IPS-18c (cell line): ENCODE data around the gene TAL1.
"Not testable (repeated sequence)": the region's sequence is repeated elsewhere in the genome, so short reads cannot be mapped to it uniquely, and the experiment has no call there.

ENCODE experiments used
- H3K4me3 ChIP-seq: 2 replicates; pipeline ENCODE4 v1.7.0; 2013; ENCODE audit warnings: low read depth, mild to moderate bottlenecking, low read length, moderate library complexity; ENCODE audit not compliant: insufficient read depth
- H3K9me3 ChIP-seq: one replicate; pipeline ENCODE4 v1.6.1; 2013; ENCODE audit warnings: mild to moderate bottlenecking, low read length, moderate library complexity; ENCODE audit not compliant: control insufficient read depth, insufficient read depth

The TAL1 gene

GRCh38 chr1:47232187-47232874, at the start of gene TAL1:
TAL1 (minus strand) TSS chr1:47232225; CDS start chr1:47225888, 6,337 bp downstream.
- peaks cover 4% of the 10 kb centered on the region for H3K9me3 ChIP-seq
- H3K4me3 ChIP-seq: peak within 1 kb of the TSS; percentile 28; the same call in 1 of the 2 replicates

GRCh38 chr1:47280142-47280541, 48.1 kb upstream of the TAL1 start:
- Histone ChIP-seq H3K9me3 (no peaks in the 10 kb centered on the region), H3K4me3 (no peak overlapping the region)

GRCh38 chr1:47276850-47277249, 44.8 kb upstream of the TAL1 start:
- H3K9me3 ChIP-seq: no peaks in the 10 kb centered on the region
- no peak overlapping the region for H3K4me3 ChIP-seq

GRCh38 chr1:47275811-47276210, 43.8 kb upstream of the TAL1 start:
- not testable (repeated sequence) for H3K4me3 ChIP-seq

GRCh38 chr1:47265529-47265928, 33.5 kb upstream of the TAL1 start:
- H3K9me3 ChIP-seq, H3K4me3 ChIP-seq: not testable (repeated sequence)

More at GRCh38 chr1:47275811-47276210, 43.8 kb upstream of the TAL1 start:
- not testable (repeated sequence) for H3K9me3 ChIP-seq

- Histone ChIP-seq H3K9me3 (no peaks in the 10 kb centered on the region), H3K4me3 (no peak overlapping the region)
These were observed 30.9 kb upstream of the TAL1 start for GRCh38 chr1:47262787-47263413.

- no peaks in the 10 kb centered on the region for H3K9me3 ChIP-seq
- no peak overlapping the region for H3K4me3 ChIP-seq
These were observed 25.2 kb upstream of the TAL1 start for GRCh38 chr1:47257224-47257623.

- no peaks in the 10 kb centered on the region for H3K9me3 ChIP-seq
- H3K4me3 ChIP-seq: no peak overlapping the region
These were observed 20.8 kb upstream of the TAL1 start for GRCh38 chr1:47252795-47253194.

GRCh38 chr1:47252369-47252768, 20.3 kb upstream of the TAL1 start:
- Histone ChIP-seq H3K9me3 (no peaks in the 10 kb centered on the region), H3K4me3 (no peak overlapping the region)

- Histone ChIP-seq H3K4me3 (no peak overlapping the region), H3K9me3 (no peaks in the 10 kb centered on the region)
These were observed 17.7 kb upstream of the TAL1 start for GRCh38 chr1:47249755-47250154.

- H3K9me3 ChIP-seq: no peaks in the 10 kb centered on the region
- no peak overlapping the region for H3K4me3 ChIP-seq
These were observed 12.4 kb upstream of the TAL1 start for GRCh38 chr1:47244339-47244862.

- no peaks in the 10 kb centered on the region for H3K9me3 ChIP-seq
- no peak overlapping the region; the same call in 1 of the 2 replicates for H3K4me3 ChIP-seq
These were observed 11.9 kb upstream of the TAL1 start for GRCh38 chr1:47243910-47244309.

- no peaks in the 10 kb centered on the region for H3K9me3 ChIP-seq
- no peak overlapping the region for H3K4me3 ChIP-seq
These were observed 9.4 kb upstream of the TAL1 start for GRCh38 chr1:47241114-47242113.

- Histone ChIP-seq H3K9me3 (peaks cover 4% of the 10 kb centered on the region), H3K4me3 (no peak overlapping the region)
These were observed 7.0 kb upstream of the TAL1 start for GRCh38 chr1:47238935-47239592.

- Histone ChIP-seq H3K9me3 (peaks cover 4% of the 10 kb centered on the region), H3K4me3 (no peak overlapping the region)
These were observed 3.8 kb upstream of the TAL1 start for GRCh38 chr1:47235806-47236205.

- peaks cover 4% of the 10 kb centered on the region for H3K9me3 ChIP-seq
- H3K4me3 ChIP-seq: no peak overlapping the region
These were observed 3.2 kb upstream of the TAL1 start for GRCh38 chr1:47235241-47235681.

GRCh38 chr1:47233186-47233585, 1.2 kb upstream of the TAL1 start:
- Histone ChIP-seq H3K4me3 (no peak overlapping the region), H3K9me3 (peaks cover 4% of the 10 kb centered on the region)
